ENCODE data around the gene CFAP52.

DNA sequence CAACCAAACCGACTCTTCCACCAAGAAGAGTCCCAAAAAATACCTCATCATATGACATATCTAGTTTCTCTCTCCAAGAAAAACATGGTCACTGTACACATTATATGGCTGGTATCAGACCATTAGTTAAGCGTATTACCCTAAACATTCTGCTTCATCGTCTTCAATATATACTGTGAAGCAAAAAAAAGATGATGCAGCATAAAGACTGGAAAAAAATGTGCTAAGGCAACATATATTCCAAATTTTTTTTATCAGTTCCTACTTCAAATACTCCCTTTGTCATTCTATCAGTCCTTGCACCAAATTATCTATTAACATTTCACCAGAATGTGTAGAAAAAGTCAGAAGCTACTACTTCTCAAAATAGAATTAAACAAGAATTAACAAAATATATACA lies 43.7 kb upstream of the CFAP52 start:
- TF ChIP-seq, protein P1, sequence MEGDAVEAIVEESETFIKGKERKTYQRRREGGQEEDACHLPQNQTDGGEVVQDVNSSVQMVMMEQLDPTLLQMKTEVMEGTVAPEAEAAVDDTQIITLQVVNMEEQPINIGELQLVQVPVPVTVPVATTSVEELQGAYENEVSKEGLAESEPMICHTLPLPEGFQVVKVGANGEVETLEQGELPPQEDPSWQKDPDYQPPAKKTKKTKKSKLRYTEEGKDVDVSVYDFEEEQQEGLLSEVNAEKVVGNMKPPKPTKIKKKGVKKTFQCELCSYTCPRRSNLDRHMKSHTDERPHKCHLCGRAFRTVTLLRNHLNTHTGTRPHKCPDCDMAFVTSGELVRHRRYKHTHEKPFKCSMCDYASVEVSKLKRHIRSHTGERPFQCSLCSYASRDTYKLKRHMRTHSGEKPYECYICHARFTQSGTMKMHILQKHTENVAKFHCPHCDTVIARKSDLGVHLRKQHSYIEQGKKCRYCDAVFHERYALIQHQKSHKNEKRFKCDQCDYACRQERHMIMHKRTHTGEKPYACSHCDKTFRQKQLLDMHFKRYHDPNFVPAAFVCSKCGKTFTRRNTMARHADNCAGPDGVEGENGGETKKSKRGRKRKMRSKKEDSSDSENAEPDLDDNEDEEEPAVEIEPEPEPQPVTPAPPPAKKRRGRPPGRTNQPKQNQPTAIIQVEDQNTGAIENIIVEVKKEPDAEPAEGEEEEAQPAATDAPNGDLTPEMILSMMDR (IDR thresholded peaks at IDR 0.05; ENCODE audit: low read length) = no peak
- TF ChIP-seq EZH2phosphoT487 (IDR thresholded peaks at IDR 0.05; ENCODE audit: low read length) = no peak
- TF ChIP-seq EZH2 (optimal IDR thresholded peaks at IDR 0.05; ENCODE audit: low read depth, low read length) = no peak
